OCI-LY3 (cell line): ENCODE measurements around the gene BRSK2.
A peak's percentile ranks its signal among the peaks of the same experiment; 100 is the strongest.

Experiments used
- CTCF ChIP-seq: fragments of 200-600, 300-600 bp; sonication (generic); IDR thresholded peaks from 2 replicates; pipeline ENCODE4 v1.5.1; 2014; ENCODE audit warnings: antibody characterized with exemption, low read length, low read depth
- EZH2phosphoT487 ChIP-seq: fragments of 200-600 bp; shearing (Covaris generic); IDR thresholded peaks from 2 replicates; pipeline ENCODE4 v1.6.1; 2018; ENCODE audit warnings: antibody characterized with exemption, mixed run types, low read depth

GRCh38 chr11:1458340-1459218 lies 68.8 kb downstream of the BRSK2 start:
- peak; percentile 35 for TF ChIP-seq CTCF
- no peak for TF ChIP-seq EZH2phosphoT487
